Epithelial cell of prostate (primary cell): ENCODE results near the gene LY86.

Source experiments
- DNase-seq: peaks from one replicate; pipeline ENCODE4 v3.0.0-alpha.2; 2011; ENCODE audit warnings: low read depth, low spot score
- H3K27ac ChIP-seq: fragments of 450-650 bp; 2 replicates; pipeline ENCODE4 v1.5.1; 2017; ENCODE audit warnings: mild to moderate bottlenecking

The LY86 gene

GRCh38 chr6:6674872-6675271, 86.4 kb downstream of the LY86 start:
- no peak overlapping the region for H3K27ac ChIP-seq
- DNase-seq: no peak

GRCh38 chr6:6676910-6677441, 88.5 kb downstream of the LY86 start:
- no peak for DNase-seq
- no peak overlapping the region for H3K27ac ChIP-seq

GRCh38 chr6:6678185-6678671, 89.7 kb downstream of the LY86 start:
- DNase-seq: peak; percentile 64
- H3K27ac ChIP-seq: no peak overlapping the region

GRCh38 chr6:6678811-6679210, 90.3 kb downstream of the LY86 start:
- no peak for DNase-seq
- H3K27ac ChIP-seq: no peak overlapping the region

GRCh38 chr6:6679633-6680032, 91.1 kb downstream of the LY86 start:
- no peak for DNase-seq
- no peak overlapping the region for H3K27ac ChIP-seq

- no peak for DNase-seq
- H3K27ac ChIP-seq: no peak overlapping the region
Observed at GRCh38 chr6:6680526-6680925, 92.0 kb downstream of the LY86 start.

GRCh38 chr6:6681075-6681849, 92.7 kb downstream of the LY86 start:
- DNase-seq: no peak
- no peak overlapping the region for H3K27ac ChIP-seq

GRCh38 chr6:6682225-6682624, 93.7 kb downstream of the LY86 start:
- no peak for DNase-seq
- no peak overlapping the region for H3K27ac ChIP-seq

- DNase-seq: no peak
- no peak overlapping the region for H3K27ac ChIP-seq
Observed at GRCh38 chr6:6683969-6684833, 95.7 kb downstream of the LY86 start.

- DNase-seq: no peak
- no peak overlapping the region for H3K27ac ChIP-seq
Observed at GRCh38 chr6:6685249-6686040, 96.9 kb downstream of the LY86 start.

GRCh38 chr6:6686176-6686575, 97.7 kb downstream of the LY86 start:
- no peak for DNase-seq
- H3K27ac ChIP-seq: no peak overlapping the region

- H3K27ac ChIP-seq: peak overlapping the region; percentile 51
- DNase-seq: peak; percentile 60
Observed at GRCh38 chr6:6686748-6687601, 98.5 kb downstream of the LY86 start.

GRCh38 chr6:6688283-6688682, 99.8 kb downstream of the LY86 start:
- no peak for DNase-seq
- H3K27ac ChIP-seq: peak overlapping the region; percentile 90

GRCh38 chr6:6688951-6689350, 100.4 kb downstream of the LY86 start:
- H3K27ac ChIP-seq: peak overlapping the region; percentile 90
- DNase-seq: no peak

- H3K27ac ChIP-seq: peak overlapping the region; percentile 90
- DNase-seq: no peak
Observed at GRCh38 chr6:6689400-6690143, 101.1 kb downstream of the LY86 start.

- peak overlapping the region; percentile 90 for H3K27ac ChIP-seq
Observed at GRCh38 chr6:6690144-6690483, 101.6 kb downstream of the LY86 start.

GRCh38 chr6:6694368-6694780, 105.9 kb downstream of the LY86 start:
- no peak for DNase-seq
- H3K27ac ChIP-seq: peak overlapping the region; percentile 42

More at GRCh38 chr6:6690144-6690483, 101.6 kb downstream of the LY86 start:
- no peak for DNase-seq

GRCh38 chr6:6694825-6695624, 106.5 kb downstream of the LY86 start:
- H3K27ac ChIP-seq: peak overlapping the region; percentile 42
- DNase-seq: no peak
